Liver (tissue), 9 donors: ENCODE measurements around the gene MPPED2. TPM values are rescaled to one million over a fixed set of nuclear protein-coding genes. Genes with fewer than 3 reads are reported as not detected.

ENCODE experiments used
- DNase-seq: peaks from one replicate; pipeline ENCODE4 v3.0.0-alpha.2; 2017; ENCODE audit warnings: low spot score
- H3K27ac ChIP-seq, 2 donors: one replicate each; pipeline ENCODE4 v1.7.0; 2013; ENCODE audit warnings: inconsistent platforms in 2 of 2, low read length in 2 of 2, control low read depth in 1 of 2, low read depth in 1 of 2, mild to moderate bottlenecking in 1 of 2
- H3K27me3 ChIP-seq, 4 donors: one replicate each; pipeline versions ENCODE4 v1.6.1 to v1.7.0; 2013; ENCODE audit warnings: low read length in 3 of 4, inconsistent platforms in 1 of 4, mild to moderate bottlenecking in 1 of 4, moderate library complexity in 1 of 4; ENCODE audit not compliant: control insufficient read depth in 4 of 4, insufficient read depth in 4 of 4
- H3K36me3 ChIP-seq, 4 donors: one replicate each; pipeline versions ENCODE4 v1.6.1 to v1.7.0; 2013; ENCODE audit warnings: low read length in 3 of 4, mild to moderate bottlenecking in 3 of 4, low read depth in 1 of 4, moderate library complexity in 1 of 4; ENCODE audit not compliant: control insufficient read depth in 4 of 4, insufficient read depth in 3 of 4
- H3K4me1 ChIP-seq, 4 donors: one replicate each; pipeline versions ENCODE4 v1.6.1 to v1.7.0; 2013; ENCODE audit warnings: low read length in 3 of 4, mild to moderate bottlenecking in 3 of 4, moderate library complexity in 1 of 4; ENCODE audit not compliant: control insufficient read depth in 4 of 4, insufficient read depth in 4 of 4
- H3K4me3 ChIP-seq, 3 donors: one replicate each; pipeline versions ENCODE4 v1.6.1 to v1.7.0; 2013; ENCODE audit warnings: low read length in 3 of 3, control low read depth in 1 of 3, low read depth in 1 of 3, mild to moderate bottlenecking in 1 of 3
- H3K9ac ChIP-seq, 2 donors: one replicate each; pipeline ENCODE4 v1.7.0; 2013; ENCODE audit warnings: low read length in 2 of 2, mild to moderate bottlenecking in 2 of 2, moderate library complexity in 2 of 2, control low read depth in 1 of 2, low read depth in 1 of 2
- H3K9me3 ChIP-seq, 4 donors: one replicate each; pipeline versions ENCODE4 v1.6.1 to v1.7.0; 2013; ENCODE audit warnings: low read length in 3 of 4; ENCODE audit not compliant: control insufficient read depth in 4 of 4
- ATF3 ChIP-seq: IDR thresholded peaks from 2 replicates; pipeline ENCODE4 v1.6.1; 2016; ENCODE audit warnings: antibody characterized with exemption
- EGR1 ChIP-seq, 2 donors: IDR thresholded peaks; 2 replicates each; pipeline ENCODE4 v1.6.1; 2016 to 2018; ENCODE audit warnings: antibody characterized with exemption in 2 of 2, low read depth in 2 of 2
- FOXA1 ChIP-seq: IDR thresholded peaks from 2 replicates; pipeline ENCODE4 v1.6.1; 2016; ENCODE audit warnings: antibody characterized with exemption
- FOXA2 ChIP-seq: IDR thresholded peaks from 2 replicates; pipeline ENCODE4 v1.6.1; 2016; ENCODE audit warnings: antibody characterized with exemption
- GABPA ChIP-seq, 2 donors: IDR thresholded peaks in 1 of 2; conservative IDR thresholded peaks in 1 of 2; 2 replicates each; pipeline ENCODE4 v1.6.1; 2016; ENCODE audit warnings: antibody characterized with exemption in 2 of 2, mild to moderate bottlenecking in 1 of 2, moderate library complexity in 1 of 2
- HNF4A ChIP-seq, 2 donors: conservative IDR thresholded peaks; 2 replicates each; pipeline ENCODE4 v1.6.1; 2016; ENCODE audit warnings: antibody characterized with exemption in 2 of 2, mild to moderate bottlenecking in 2 of 2
- HNF4G ChIP-seq: IDR thresholded peaks from 2 replicates; pipeline ENCODE4 v1.6.1; 2016; ENCODE audit warnings: antibody characterized with exemption
- JUND ChIP-seq, 2 donors: IDR thresholded peaks; 2 replicates each; pipeline ENCODE4 v1.6.1; 2016; ENCODE audit warnings: antibody characterized with exemption in 2 of 2
- MAX ChIP-seq: IDR thresholded peaks from 2 replicates; pipeline ENCODE4 v1.6.1; 2016; ENCODE audit warnings: antibody characterized with exemption
- NR2F2 ChIP-seq: IDR thresholded peaks from 2 replicates; pipeline ENCODE4 v1.6.1; 2016; ENCODE audit warnings: antibody characterized with exemption
- RAD21 ChIP-seq, 2 donors: IDR thresholded peaks; 2 replicates each; pipeline ENCODE4 v1.6.1; 2016; ENCODE audit warnings: antibody characterized with exemption in 2 of 2, mild to moderate bottlenecking in 2 of 2
- RXRA ChIP-seq, 2 donors: IDR thresholded peaks; 2 replicates each; pipeline ENCODE4 v1.6.1; 2017 to 2018; ENCODE audit warnings: antibody characterized with exemption in 2 of 2, mild to moderate bottlenecking in 1 of 2
- SP1 ChIP-seq: IDR thresholded peaks from 2 replicates; pipeline ENCODE4 v1.6.1; 2018; ENCODE audit warnings: antibody characterized with exemption, mild to moderate bottlenecking
- TAF1 ChIP-seq: conservative IDR thresholded peaks from 2 replicates; pipeline ENCODE4 v1.6.1; 2016; ENCODE audit warnings: antibody characterized with exemption, mild to moderate bottlenecking
- YY1 ChIP-seq: IDR thresholded peaks from 2 replicates; pipeline ENCODE4 v1.6.1; 2016; ENCODE audit warnings: antibody characterized with exemption, mild to moderate bottlenecking
- WGBS: extraction: QIAGEN DNeasy Blood & Tissue Kit; methylation state at CpG from one replicate; pipeline ENCODE4 v1.1.7; 2013; 5-methylcytosine and 5-hydroxymethylcytosine counted together
- polyA plus RNA-seq, 2 donors: library from polyadenylated mRNA; stranded (reverse) in 1 of 2; unstranded in 1 of 2; fragments of 200-250 nt in 1 of 2; fragments of >200 nt in 1 of 2; fragmentation: Nextera tagmentation in 1 of 2; extraction: Ambion mirVana in 1 of 2; gene quantifications; one replicate each; pipeline versions ENCODE4 v1.2.1 to v1.2.3, GENCODE V29; 2013 to 2015
- total RNA-seq, 2 donors: library from RNA; depleted of rRNA; stranded (reverse); fragments of >200 nt; gene quantifications; one replicate each; pipeline ENCODE4 v1.2.3, GENCODE V29; 2014
- TF ChIP-seq, protein P1 (sequence below): IDR thresholded peaks from 2 replicates; pipeline ENCODE4 v1.6.1; 2016; ENCODE audit warnings: antibody characterized with exemption, mild to moderate bottlenecking
- TF ChIP-seq, protein P2 (sequence below): IDR thresholded peaks from 2 replicates; pipeline ENCODE4 v1.6.1; 2016; ENCODE audit warnings: antibody characterized with exemption
- donor health status: healthy.
- donor health status: healthy.
- donor health status: healthy.
- donor health status: healthy.
- donor health status: healthy.

Gene MPPED2
- total and polyA plus RNA-seq, 4 donors: 0.22 to 1.6 (median 0.47) TPM

GRCh38 chr11:30483056-30483455 lies 103.1 kb downstream of the MPPED2 start:
- TF ChIP-seq, protein P1, sequence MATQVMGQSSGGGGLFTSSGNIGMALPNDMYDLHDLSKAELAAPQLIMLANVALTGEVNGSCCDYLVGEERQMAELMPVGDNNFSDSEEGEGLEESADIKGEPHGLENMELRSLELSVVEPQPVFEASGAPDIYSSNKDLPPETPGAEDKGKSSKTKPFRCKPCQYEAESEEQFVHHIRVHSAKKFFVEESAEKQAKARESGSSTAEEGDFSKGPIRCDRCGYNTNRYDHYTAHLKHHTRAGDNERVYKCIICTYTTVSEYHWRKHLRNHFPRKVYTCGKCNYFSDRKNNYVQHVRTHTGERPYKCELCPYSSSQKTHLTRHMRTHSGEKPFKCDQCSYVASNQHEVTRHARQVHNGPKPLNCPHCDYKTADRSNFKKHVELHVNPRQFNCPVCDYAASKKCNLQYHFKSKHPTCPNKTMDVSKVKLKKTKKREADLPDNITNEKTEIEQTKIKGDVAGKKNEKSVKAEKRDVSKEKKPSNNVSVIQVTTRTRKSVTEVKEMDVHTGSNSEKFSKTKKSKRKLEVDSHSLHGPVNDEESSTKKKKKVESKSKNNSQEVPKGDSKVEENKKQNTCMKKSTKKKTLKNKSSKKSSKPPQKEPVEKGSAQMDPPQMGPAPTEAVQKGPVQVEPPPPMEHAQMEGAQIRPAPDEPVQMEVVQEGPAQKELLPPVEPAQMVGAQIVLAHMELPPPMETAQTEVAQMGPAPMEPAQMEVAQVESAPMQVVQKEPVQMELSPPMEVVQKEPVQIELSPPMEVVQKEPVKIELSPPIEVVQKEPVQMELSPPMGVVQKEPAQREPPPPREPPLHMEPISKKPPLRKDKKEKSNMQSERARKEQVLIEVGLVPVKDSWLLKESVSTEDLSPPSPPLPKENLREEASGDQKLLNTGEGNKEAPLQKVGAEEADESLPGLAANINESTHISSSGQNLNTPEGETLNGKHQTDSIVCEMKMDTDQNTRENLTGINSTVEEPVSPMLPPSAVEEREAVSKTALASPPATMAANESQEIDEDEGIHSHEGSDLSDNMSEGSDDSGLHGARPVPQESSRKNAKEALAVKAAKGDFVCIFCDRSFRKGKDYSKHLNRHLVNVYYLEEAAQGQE: no peak
- TF ChIP-seq SP1: no peak
- TF ChIP-seq, protein P2, sequence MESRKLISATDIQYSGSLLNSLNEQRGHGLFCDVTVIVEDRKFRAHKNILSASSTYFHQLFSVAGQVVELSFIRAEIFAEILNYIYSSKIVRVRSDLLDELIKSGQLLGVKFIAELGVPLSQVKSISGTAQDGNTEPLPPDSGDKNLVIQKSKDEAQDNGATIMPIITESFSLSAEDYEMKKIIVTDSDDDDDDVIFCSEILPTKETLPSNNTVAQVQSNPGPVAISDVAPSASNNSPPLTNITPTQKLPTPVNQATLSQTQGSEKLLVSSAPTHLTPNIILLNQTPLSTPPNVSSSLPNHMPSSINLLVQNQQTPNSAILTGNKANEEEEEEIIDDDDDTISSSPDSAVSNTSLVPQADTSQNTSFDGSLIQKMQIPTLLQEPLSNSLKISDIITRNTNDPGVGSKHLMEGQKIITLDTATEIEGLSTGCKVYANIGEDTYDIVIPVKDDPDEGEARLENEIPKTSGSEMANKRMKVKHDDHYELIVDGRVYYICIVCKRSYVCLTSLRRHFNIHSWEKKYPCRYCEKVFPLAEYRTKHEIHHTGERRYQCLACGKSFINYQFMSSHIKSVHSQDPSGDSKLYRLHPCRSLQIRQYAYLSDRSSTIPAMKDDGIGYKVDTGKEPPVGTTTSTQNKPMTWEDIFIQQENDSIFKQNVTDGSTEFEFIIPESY: no peak
- TF ChIP-seq HNF4G: no peak
- TF ChIP-seq JUND (IDR thresholded peaks at IDR 0.05): no peak
- WGBS: 53% methylated on average over 3 of the region's 3 CpGs

DNA sequence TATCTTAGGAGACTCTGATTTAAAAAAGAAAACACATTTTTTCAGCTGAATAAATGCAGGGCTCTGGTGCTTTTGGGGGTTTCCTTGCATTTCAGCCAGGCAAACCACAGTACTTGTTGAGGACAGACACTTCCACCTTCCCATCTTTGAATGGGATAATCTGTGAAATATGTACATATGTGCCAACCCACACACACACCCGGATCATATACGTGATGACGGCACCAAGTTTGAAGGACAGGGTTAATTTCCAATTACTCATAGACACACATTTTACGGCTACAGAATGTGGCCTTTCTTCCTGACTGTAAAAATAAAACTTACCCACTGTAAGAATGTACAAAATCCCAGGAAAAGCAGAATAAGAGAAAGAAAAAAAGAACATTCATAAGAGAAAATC lies 104.4 kb downstream of the MPPED2 start:
- 85% methylated on average over 4 of the region's 4 CpGs for WGBS
- Histone ChIP-seq H3K9ac (no peak overlapping the region), H3K4me1 (no peaks in the 10 kb centered on the region), H3K27me3 (no peaks in the 10 kb centered on the region), H3K36me3 (no peaks in the 10 kb centered on the region), H3K9me3 (no peaks in the 10 kb centered on the region), H3K4me3 (no peak overlapping the region), H3K27ac (no peak overlapping the region)
- no peak for TF ChIP-seq MAX
- no peak for TF ChIP-seq RAD21 (IDR thresholded peaks at IDR 0.05)
- TF ChIP-seq FOXA2: no peak
- TF ChIP-seq HNF4A (conservative IDR thresholded peaks at IDR 0.05): no peak
- no peak for TF ChIP-seq SP1
- TF ChIP-seq, protein P1: no peak
- TF ChIP-seq FOXA1: no peak
- no peak for TF ChIP-seq ATF3
- TF ChIP-seq HNF4G: no peak
- no peak for TF ChIP-seq NR2F2
- TF ChIP-seq YY1: no peak
- no peak for TF ChIP-seq EGR1 (IDR thresholded peaks at IDR 0.05; ENCODE audit: low read depth in 2 of 2)
- no peak for TF ChIP-seq TAF1
- no peak for TF ChIP-seq RXRA (IDR thresholded peaks at IDR 0.05)
- TF ChIP-seq, protein P2: no peak
- TF ChIP-seq GABPA (IDR thresholded peaks at IDR 0.05 in 1 of 2, conservative IDR thresholded peaks at IDR 0.05 in 1 of 2): no peak
- TF ChIP-seq JUND (IDR thresholded peaks at IDR 0.05): no peak
- DNase-seq: no peak

More at GRCh38 chr11:30483056-30483455, 103.1 kb downstream of the MPPED2 start:
- Histone ChIP-seq H3K27ac (no peak overlapping the region), H3K9me3 (no peaks in the 10 kb centered on the region), H3K4me1 (peaks cover 0 to 5% (median 1%) of the 10 kb centered on the region in 4 donors), H3K36me3 (no peaks in the 10 kb centered on the region), H3K9ac (no peak overlapping the region), H3K4me3 (no peak overlapping the region), H3K27me3 (no peaks in the 10 kb centered on the region)
- no peak for DNase-seq
